HPDE6-E6E7 (cell line): ENCODE results near the gene MARK2.
"Not testable (repeated sequence)": the region's sequence is repeated elsewhere in the genome, so short reads cannot be mapped to it uniquely, and the experiment has no call there.

Experiments used
- DNase-seq: peaks from one replicate; pipeline ENCODE4 v3.0.0; 2011; ENCODE audit warnings: missing footprints; ENCODE audit errors: extremely low spot score

The MARK2 gene

GRCh38 chr11:63838678-63839507 is at the start of gene MARK2:
MARK2 (plus strand) TSS chr11:63839110; CDS start chr11:63839507, 397 bp downstream.
- peak; percentile 90 for DNase-seq

GRCh38 chr11:63791495-63792167 is 47.3 kb upstream of the MARK2 start:
- DNase-seq, result no peak

GRCh38 chr11:63793161-63793560 is 45.7 kb upstream of the MARK2 start:
- no peak for DNase-seq

GRCh38 chr11:63795066-63795465 is 43.8 kb upstream of the MARK2 start:
- no peak for DNase-seq

- no peak for DNase-seq
Observed at GRCh38 chr11:63800921-63801320, 38.0 kb upstream of the MARK2 start.

- DNase-seq, result peak; percentile 65
Observed at GRCh38 chr11:63802637-63803414, 36.1 kb upstream of the MARK2 start.

- peak; percentile 43 for DNase-seq
Observed at GRCh38 chr11:63804259-63804658, 34.7 kb upstream of the MARK2 start.

- no peak for DNase-seq
Observed at GRCh38 chr11:63805844-63806415, 33.0 kb upstream of the MARK2 start.

GRCh38 chr11:63810383-63810782 is 28.5 kb upstream of the MARK2 start:
- not testable (repeated sequence) for DNase-seq

GRCh38 chr11:63811522-63811921 is 27.4 kb upstream of the MARK2 start:
- no peak for DNase-seq

- DNase-seq, result peak; percentile 87
Observed at GRCh38 chr11:63813035-63813562, 25.8 kb upstream of the MARK2 start, which contains the start of gene SPINDOC. SPINDOC (plus strand) TSS chr11:63813456; CDS start chr11:63813687, 231 bp downstream.

- no peak for DNase-seq
Observed at GRCh38 chr11:63813563-63814382, 25.1 kb upstream of the MARK2 start.

- no peak for DNase-seq
Observed at GRCh38 chr11:63814383-63814736, 24.6 kb upstream of the MARK2 start.

- DNase-seq, result no peak
Observed at GRCh38 chr11:63816166-63816565, 22.7 kb upstream of the MARK2 start.

- DNase-seq, result no peak
Observed at GRCh38 chr11:63816732-63817131, 22.2 kb upstream of the MARK2 start.

- DNase-seq, result no peak
Observed at GRCh38 chr11:63817758-63818498, 21.0 kb upstream of the MARK2 start.

- DNase-seq, result no peak
Observed at GRCh38 chr11:63818609-63819008, 20.3 kb upstream of the MARK2 start.

- DNase-seq, result no peak
Observed at GRCh38 chr11:63821411-63821810, 17.5 kb upstream of the MARK2 start.

- DNase-seq, result no peak
Observed at GRCh38 chr11:63826471-63827190, 12.3 kb upstream of the MARK2 start.
